T-helper 17 cell (primary cell): ENCODE data around the gene KCTD13. TPM values are rescaled to one million over a fixed set of nuclear protein-coding genes. Genes with fewer than 3 reads are reported as not detected.

Source experiments
- ATAC-seq: fragments of 150-1000 bp; cut with Tn5 transposase; 2 replicates; pipeline ENCODE4 v1.10.0; 2021; ENCODE audit warnings: mild to moderate bottlenecking, moderate library complexity
- DNase-seq, 3 donors: peaks; one replicate each; pipeline versions ENCODE4 v3.0.0 to v3.0.0-alpha.2; 2020 to 2021
- H3K9me3 ChIP-seq: one replicate; pipeline ENCODE4 v1.7.0; 2013; ENCODE audit warnings: low read length, mild to moderate bottlenecking; ENCODE audit not compliant: control insufficient read depth, poor library complexity, severe bottlenecking
- H3K27ac Mint-ChIP-seq: one replicate; pipeline ENCODE4 v1.8.0; 2022; ENCODE audit warnings: mild to moderate bottlenecking, moderate library complexity, mixed read lengths
- H3K27me3 Mint-ChIP-seq: one replicate; pipeline ENCODE4 v1.8.0; 2022; ENCODE audit warnings: mixed read lengths
- H3K36me3 Mint-ChIP-seq: one replicate; pipeline ENCODE4 v1.8.0; 2022; ENCODE audit warnings: low read depth, mixed read lengths
- H3K4me1 Mint-ChIP-seq: one replicate; pipeline ENCODE4 v1.8.0; 2022; ENCODE audit warnings: mild to moderate bottlenecking, mixed read lengths
- H3K4me3 Mint-ChIP-seq: one replicate; pipeline ENCODE4 v1.8.0; 2022; ENCODE audit warnings: mild to moderate bottlenecking, moderate library complexity, mixed read lengths
- total RNA-seq, 4 donors: library from RNA in 2 of 4; stranded (reverse) in 2 of 4; gene quantifications; one replicate each; pipeline ENCODE4 v1.2.3 and lab custom pipeline; 2022 to 2026

KCTD13 gene
- total RNA-seq, 2 donors from 2014 or later, result 44.1 to 48.4 TPM

- DNase-seq (no peak), ATAC-seq (no peak)
- peaks cover 8% of the 10 kb centered on the region for H3K36me3 Mint-ChIP-seq
- no peaks in the 10 kb centered on the region for H3K27me3 Mint-ChIP-seq
- H3K4me1 Mint-ChIP-seq, result peaks cover 13% of the 10 kb centered on the region
- peak overlapping the region; percentile 8 for H3K27ac Mint-ChIP-seq
- no peaks in the 10 kb centered on the region for H3K9me3 ChIP-seq
- no peak overlapping the region for H3K4me3 Mint-ChIP-seq
These were observed 68.8 kb downstream of the KCTD13 start for GRCh38 chr16:29857133-29857760.

Other genes with a start within 250 kb of the KCTD13 start
- gene QPRT, start 247.0 kb downstream of the KCTD13 start, total RNA-seq, result under 1 TPM; 0.72 to 0.96 TPM
- 100 to 1,000 TPM; 172 to 259 TPM for gene C16orf54, start 180.2 kb downstream of the KCTD13 start, total RNA-seq
- not detected for gene ZG16, start 148.0 kb downstream of the KCTD13 start, total RNA-seq
- 10 to 100 TPM; 74.3 to 89.0 TPM for gene KIF22, start 135.5 kb downstream of the KCTD13 start, total RNA-seq
- gene MAZ, start 119.7 kb downstream of the KCTD13 start, total RNA-seq, result 100 to 1,000 TPM; 242 to 254 TPM
- 1 to 10 TPM; 2.0 to 3.4 TPM for gene PRRT2, start 114.0 kb downstream of the KCTD13 start, total RNA-seq
- 10 to 100 TPM; 15.2 to 16.3 TPM for gene PAGR1, start 110.1 kb downstream of the KCTD13 start, total RNA-seq
- 100 to 1,000 TPM; 141 to 154 TPM for gene MVP, start 105.8 kb downstream of the KCTD13 start, total RNA-seq
- gene CDIPT, start 63.0 kb downstream of the KCTD13 start, total RNA-seq, result 10 to 100 TPM; 39.6 TPM
- not detected for gene SEZ6L2, start 26.7 kb downstream of the KCTD13 start, total RNA-seq
- gene ASPHD1, start 25.7 kb downstream of the KCTD13 start, total RNA-seq, result not detected
- 10 to 100 TPM; 68.8 to 80.3 TPM for gene TMEM219, start 35.9 kb upstream of the KCTD13 start, total RNA-seq
- 10 to 100 TPM; 21.0 to 22.9 TPM for gene TAOK2, start 47.6 kb upstream of the KCTD13 start, total RNA-seq
- gene HIRIP3, start 69.4 kb upstream of the KCTD13 start, total RNA-seq, result 10 to 100 TPM; 11.3 to 11.5 TPM
- gene INO80E, start 70.0 kb upstream of the KCTD13 start, total RNA-seq, result 10 to 100 TPM; 72.4 to 76.7 TPM
- under 1 TPM in 1 of 2 donors, not detected in 1; 0.16 TPM for gene DOC2A, start 84.8 kb upstream of the KCTD13 start, total RNA-seq
- not detected for gene C16orf92, start 97.0 kb upstream of the KCTD13 start, total RNA-seq
- not detected for gene TLCD3B, start 105.0 kb upstream of the KCTD13 start, total RNA-seq
- 100 to 1,000 TPM; 421 to 426 TPM for gene ALDOA, start 139.5 kb upstream of the KCTD13 start, total RNA-seq
- gene PPP4C, start 149.8 kb upstream of the KCTD13 start, total RNA-seq, result 10 to 100 TPM; 80.8 to 89.3 TPM
- gene TBX6, start 165.7 kb upstream of the KCTD13 start, total RNA-seq, result under 1 TPM; 0.65 to 0.94 TPM
- gene YPEL3, start 170.0 kb upstream of the KCTD13 start, total RNA-seq, result 100 to 1,000 TPM in 1 of 2 donors, 10 to 100 TPM in 1; 94.9 to 131 TPM
- gene GDPD3, start 187.3 kb upstream of the KCTD13 start, total RNA-seq, result 10 to 100 TPM; 12.6 to 13.7 TPM
- gene MAPK3, start 197.0 kb upstream of the KCTD13 start, total RNA-seq, result 10 to 100 TPM; 76.5 to 77.6 TPM